ENCODE measurements around the gene SUOX. TPM values are rescaled to one million over a fixed set of nuclear protein-coding genes. Genes with fewer than 3 reads are reported as not detected.

SUOX gene
- total and polyA plus RNA-seq, 8 donors: 8.4 to 67.7 (median 10.9) TPM

DNA sequence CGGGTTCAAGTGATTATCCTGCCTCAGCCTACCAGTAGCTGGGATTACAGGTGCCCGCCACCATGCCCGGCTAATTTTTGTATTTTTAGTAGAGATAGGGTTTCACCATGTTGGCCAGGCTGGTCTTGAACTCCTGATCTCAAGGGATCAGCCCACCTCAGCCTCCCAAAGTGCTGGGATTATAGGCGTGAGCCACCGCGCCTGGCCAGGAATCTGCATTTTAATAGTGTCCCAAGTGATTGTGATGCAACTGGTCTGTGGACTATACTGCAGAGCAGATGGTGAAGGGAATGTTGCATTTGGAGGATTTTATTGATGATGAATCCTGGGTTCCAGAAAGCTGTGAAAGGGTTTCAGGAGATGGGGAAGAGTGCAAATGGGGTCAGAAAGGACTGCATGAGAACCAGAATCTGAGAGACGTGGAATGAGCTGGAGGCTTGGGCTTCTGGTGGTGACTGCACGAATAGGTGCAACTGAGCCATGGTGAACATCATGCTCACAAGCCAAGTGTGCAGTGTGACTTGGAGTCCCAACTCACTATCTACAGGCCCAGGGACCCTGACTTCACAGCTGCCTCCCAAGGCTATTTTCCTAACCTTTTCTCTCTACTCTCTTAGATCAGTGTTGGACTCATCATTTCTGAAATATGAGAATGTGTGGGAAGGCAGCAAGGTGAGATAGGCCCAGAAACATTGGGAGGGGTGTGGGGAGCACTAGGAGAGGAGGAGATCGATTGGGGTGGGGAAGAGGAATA, 49.1 kb downstream of the SUOX start:
- 70 to 81% (median 77%) methylated on average over 9 of the region's 9 CpGs for WGBS, 5 donors
- TF ChIP-seq EP300 (IDR thresholded peaks at IDR 0.05): no peak
- no peak for TF ChIP-seq POLR2AphosphoS5 (IDR thresholded peaks at IDR 0.05)
- TF ChIP-seq, protein P1, sequence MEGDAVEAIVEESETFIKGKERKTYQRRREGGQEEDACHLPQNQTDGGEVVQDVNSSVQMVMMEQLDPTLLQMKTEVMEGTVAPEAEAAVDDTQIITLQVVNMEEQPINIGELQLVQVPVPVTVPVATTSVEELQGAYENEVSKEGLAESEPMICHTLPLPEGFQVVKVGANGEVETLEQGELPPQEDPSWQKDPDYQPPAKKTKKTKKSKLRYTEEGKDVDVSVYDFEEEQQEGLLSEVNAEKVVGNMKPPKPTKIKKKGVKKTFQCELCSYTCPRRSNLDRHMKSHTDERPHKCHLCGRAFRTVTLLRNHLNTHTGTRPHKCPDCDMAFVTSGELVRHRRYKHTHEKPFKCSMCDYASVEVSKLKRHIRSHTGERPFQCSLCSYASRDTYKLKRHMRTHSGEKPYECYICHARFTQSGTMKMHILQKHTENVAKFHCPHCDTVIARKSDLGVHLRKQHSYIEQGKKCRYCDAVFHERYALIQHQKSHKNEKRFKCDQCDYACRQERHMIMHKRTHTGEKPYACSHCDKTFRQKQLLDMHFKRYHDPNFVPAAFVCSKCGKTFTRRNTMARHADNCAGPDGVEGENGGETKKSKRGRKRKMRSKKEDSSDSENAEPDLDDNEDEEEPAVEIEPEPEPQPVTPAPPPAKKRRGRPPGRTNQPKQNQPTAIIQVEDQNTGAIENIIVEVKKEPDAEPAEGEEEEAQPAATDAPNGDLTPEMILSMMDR (IDR thresholded peaks at IDR 0.05): no peak
- TF ChIP-seq POLR2A (IDR thresholded peaks at IDR 0.05): no peak
- H3K27me3 ChIP-seq: no peaks in the 10 kb centered on the region
- H3K9me3 ChIP-seq: no peaks in the 10 kb centered on the region
- H3K36me3 ChIP-seq: peaks cover 22 to 32% (median 29%) of the 10 kb centered on the region in 4 donors
- peaks cover 12 to 27% (median 17%) of the 10 kb centered on the region in 4 donors for H3K4me1 ChIP-seq
- H3K27ac ChIP-seq: peak overlapping the region in 2 of 5 donors; percentile 33 to 54
- no peak for DNase-seq
- intact Hi-C loops (cut with DNase I; ENCODE audit: low total_unique reads): no loop called here
- H3K4me3 ChIP-seq: no peak overlapping the region

GRCh38 chr12:56053407-56053893, 56.4 kb downstream of the SUOX start:
- intact Hi-C loops (cut with DNase I; ENCODE audit: low total_unique reads): no loop called here
- Histone ChIP-seq H3K27me3 (no peaks in the 10 kb centered on the region), H3K27ac (no peak overlapping the region), H3K9me3 (no peaks in the 10 kb centered on the region), H3K4me1 (no peaks in the 10 kb centered on the region), H3K4me3 (no peak overlapping the region), H3K36me3 (no peaks in the 10 kb centered on the region)
- DNase-seq: no peak
- TF ChIP-seq POLR2AphosphoS5 (IDR thresholded peaks at IDR 0.05) (no peak), POLR2A (IDR thresholded peaks at IDR 0.05) (no peak), EP300 (IDR thresholded peaks at IDR 0.05) (no peak)
- TF ChIP-seq, protein P1 (IDR thresholded peaks at IDR 0.05): no peak
- 75 to 82% (median 78%) methylated on average over 6 of the region's 6 CpGs for whole genome bisulfite sequencing, 5 donors

Other genes starting within 250 kb of the SUOX start
- 100 to 1,000 TPM in 1 of 5 donors, 10 to 100 TPM in 4; 16.1 to 200 (median 60.1) TPM for gene SARNP, start 179.6 kb upstream of the SUOX start, total RNA-seq
- gene SARNP, start 179.6 kb upstream of the SUOX start, polyA plus RNA-seq: 10 to 100 TPM; 93.1 to 99.3 (median 94.2) TPM
- 10 to 100 TPM in 1 of 5 donors, 1 to 10 TPM in 2, under 1 TPM in 1, not detected in 1; 0.89 to 12.7 (median 4.3) TPM for gene ORMDL2, start 179.2 kb upstream of the SUOX start, total RNA-seq
- 10 to 100 TPM; 16.8 to 53.9 (median 33.7) TPM for gene ORMDL2, start 179.2 kb upstream of the SUOX start, polyA plus RNA-seq
- 10 to 100 TPM in 3 of 5 donors, 1 to 10 TPM in 2; 7.2 to 30.8 (median 12.5) TPM for gene DNAJC14, start 167.7 kb upstream of the SUOX start, total RNA-seq
- 10 to 100 TPM in 2 of 3 donors, 1 to 10 TPM in 1; 7.8 to 14.0 (median 10.5) TPM for gene DNAJC14, start 167.7 kb upstream of the SUOX start, polyA plus RNA-seq
- 10 to 100 TPM in 3 of 5 donors, 1 to 10 TPM in 2; 7.8 to 18.0 (median 11.6) TPM for gene MMP19, start 154.3 kb upstream of the SUOX start, total RNA-seq
- gene MMP19, start 154.3 kb upstream of the SUOX start, polyA plus RNA-seq: 10 to 100 TPM in 1 of 3 donors, 1 to 10 TPM in 2; 2.7 to 13.0 (median 5.8) TPM
- gene PYM1, start 69.4 kb upstream of the SUOX start, total RNA-seq: 10 to 100 TPM in 2 of 5 donors, 1 to 10 TPM in 3; 1.2 to 59.4 (median 9.8) TPM
- gene PYM1, start 69.4 kb upstream of the SUOX start, polyA plus RNA-seq: 10 to 100 TPM; 42.8 to 54.8 (median 42.8) TPM
- 100 to 1,000 TPM in 1 of 5 donors, 10 to 100 TPM in 4; 56.0 to 418 (median 92.0) TPM for gene DGKA, start 66.1 kb upstream of the SUOX start, total RNA-seq
- gene DGKA, start 66.1 kb upstream of the SUOX start, polyA plus RNA-seq: 100 to 1,000 TPM in 1 of 3 donors, 10 to 100 TPM in 2; 13.0 to 123 (median 27.6) TPM
- gene PMEL, start 31.2 kb upstream of the SUOX start, total RNA-seq: 1 to 10 TPM in 2 of 5 donors, under 1 TPM in 2, not detected in 1; 0.58 to 4.0 (median 1.0) TPM
- 1 to 10 TPM in 2 of 3 donors, under 1 TPM in 1; 0.75 to 2.1 (median 1.3) TPM for gene PMEL, start 31.2 kb upstream of the SUOX start, polyA plus RNA-seq
- gene CDK2, start 30.4 kb upstream of the SUOX start, total RNA-seq: 100 to 1,000 TPM in 1 of 5 donors, 10 to 100 TPM in 3, 1 to 10 TPM in 1; 4.1 to 124 (median 12.3) TPM
- 10 to 100 TPM; 12.5 to 18.4 (median 17.5) TPM for gene CDK2, start 30.4 kb upstream of the SUOX start, polyA plus RNA-seq
- gene RAB5B, start 23.2 kb upstream of the SUOX start, total RNA-seq: 100 to 1,000 TPM in 1 of 5 donors, 10 to 100 TPM in 4; 17.1 to 100 (median 75.1) TPM
- 10 to 100 TPM; 52.4 to 92.4 (median 61.3) TPM for gene RAB5B, start 23.2 kb upstream of the SUOX start, polyA plus RNA-seq
- gene IKZF4, start 23.8 kb downstream of the SUOX start, total RNA-seq: 10 to 100 TPM in 1 of 5 donors, 1 to 10 TPM in 4; 2.3 to 15.6 (median 3.5) TPM
- gene IKZF4, start 23.8 kb downstream of the SUOX start, polyA plus RNA-seq: 1 to 10 TPM; 1.5 to 2.9 (median 2.4) TPM
- gene RPS26, start 44.6 kb downstream of the SUOX start, total RNA-seq: 100 to 1,000 TPM in 4 of 5 donors, 10 to 100 TPM in 1; 22.3 to 929 (median 265) TPM
- gene RPS26, start 44.6 kb downstream of the SUOX start, polyA plus RNA-seq: 1,000 to 10,000 TPM; 1,182 to 1,748 (median 1,390) TPM
- 100 to 1,000 TPM; 218 to 367 (median 286) TPM for gene ERBB3, start 82.9 kb downstream of the SUOX start, total RNA-seq
- 10 to 100 TPM; 26.6 to 45.9 (median 43.1) TPM for gene ERBB3, start 82.9 kb downstream of the SUOX start, polyA plus RNA-seq
- 100 to 1,000 TPM in 2 of 5 donors, 10 to 100 TPM in 3; 33.8 to 144 (median 68.7) TPM for gene PA2G4, start 107.3 kb downstream of the SUOX start, total RNA-seq
- 100 to 1,000 TPM in 1 of 3 donors, 10 to 100 TPM in 2; 74.1 to 101 (median 95.1) TPM for gene PA2G4, start 107.3 kb downstream of the SUOX start, polyA plus RNA-seq
- 1,000 to 10,000 TPM; 1,483 to 3,736 (median 1,919) TPM for gene RPL41, start 119.4 kb downstream of the SUOX start, total RNA-seq
- 1,000 to 10,000 TPM; 5,931 to 8,449 (median 6,584) TPM for gene RPL41, start 119.4 kb downstream of the SUOX start, polyA plus RNA-seq
- 1 to 10 TPM in 3 of 5 donors, under 1 TPM in 2; under 0.01 to 5.8 (median 3.1) TPM for gene ZC3H10, start 121.0 kb downstream of the SUOX start, total RNA-seq
- gene ZC3H10, start 121.0 kb downstream of the SUOX start, polyA plus RNA-seq: 1 to 10 TPM; 1.5 to 2.2 (median 1.8) TPM
- gene ESYT1, start 131.0 kb downstream of the SUOX start, total RNA-seq: 100 to 1,000 TPM in 1 of 5 donors, 10 to 100 TPM in 4; 23.3 to 142 (median 63.7) TPM
- gene ESYT1, start 131.0 kb downstream of the SUOX start, polyA plus RNA-seq: 10 to 100 TPM in 2 of 3 donors, 1 to 10 TPM in 1; 8.6 to 32.8 (median 13.8) TPM
- 10 to 100 TPM in 3 of 5 donors, 1 to 10 TPM in 1, not detected in 1; 4.9 to 24.3 (median 20.6) TPM for gene MYL6B, start 155.3 kb downstream of the SUOX start, total RNA-seq
- gene MYL6B, start 155.3 kb downstream of the SUOX start, polyA plus RNA-seq: 10 to 100 TPM; 53.4 to 98.1 (median 60.2) TPM
- 1,000 to 10,000 TPM; 1,132 to 3,648 (median 2,772) TPM for gene MYL6, start 161.1 kb downstream of the SUOX start, total RNA-seq
- gene MYL6, start 161.1 kb downstream of the SUOX start, polyA plus RNA-seq: 1,000 to 10,000 TPM; 3,181 to 4,672 (median 3,569) TPM
- 100 to 1,000 TPM in 2 of 5 donors, 10 to 100 TPM in 3; 58.0 to 131 (median 72.1) TPM for gene SMARCC2, start 192.2 kb downstream of the SUOX start, total RNA-seq
- gene SMARCC2, start 192.2 kb downstream of the SUOX start, polyA plus RNA-seq: 10 to 100 TPM; 12.5 to 25.7 (median 20.1) TPM
- gene RNF41, start 224.6 kb downstream of the SUOX start, total RNA-seq: 10 to 100 TPM; 29.4 to 92.4 (median 52.7) TPM
- gene RNF41, start 224.6 kb downstream of the SUOX start, polyA plus RNA-seq: 10 to 100 TPM; 10.4 to 20.5 (median 17.4) TPM
- gene NABP2, start 227.1 kb downstream of the SUOX start, total RNA-seq: 10 to 100 TPM in 2 of 5 donors, 1 to 10 TPM in 3; 1.2 to 13.9 (median 8.0) TPM
- gene NABP2, start 227.1 kb downstream of the SUOX start, polyA plus RNA-seq: 10 to 100 TPM; 22.2 to 36.5 (median 28.0) TPM
- 100 to 1,000 TPM in 1 of 5 donors, 10 to 100 TPM in 1, 1 to 10 TPM in 1, not detected in 2; 8.0 to 450 (median 18.7) TPM for gene SLC39A5, start 232.8 kb downstream of the SUOX start, total RNA-seq
- gene SLC39A5, start 232.8 kb downstream of the SUOX start, polyA plus RNA-seq: under 1 TPM in 2 of 3 donors, not detected in 1; 0.15 to 1.00 TPM

All from stomach (tissue), 9 donors.